Activated CD8-positive, alpha-beta memory T cell treated with anti-CD3 and anti-CD28 coated beads, Interleukin-2, amount 50 U/mL, for 1 hour (primary cell): ENCODE results near the gene MPG.

Source experiments
- DNase-seq: peaks from one replicate; pipeline ENCODE4 v3.0.0-alpha.2; 2020; ENCODE audit errors: extremely low read depth

Gene MPG

GRCh38 chr16:83781-84615 lies 6.0 kb downstream of the MPG start:
- DNase-seq: no peak

- DNase-seq: no peak
Measured at GRCh38 chr16:84718-85406, 6.8 kb downstream of the MPG start.

- no peak for DNase-seq
Measured at GRCh38 chr16:85407-85782, 7.4 kb downstream of the MPG start.

GRCh38 chr16:85865-86264 lies 7.8 kb downstream of the MPG start:
- DNase-seq: no peak

- no peak for DNase-seq
Measured at GRCh38 chr16:86483-86952, 8.5 kb downstream of the MPG start.

- DNase-seq: no peak
Measured at GRCh38 chr16:88613-89012, 10.6 kb downstream of the MPG start.

GRCh38 chr16:89391-90302 lies 11.6 kb downstream of the MPG start:
- no peak for DNase-seq

GRCh38 chr16:91484-91883 lies 13.5 kb downstream of the MPG start:
- no peak for DNase-seq

GRCh38 chr16:92431-93339 lies 14.7 kb downstream of the MPG start:
- DNase-seq: no peak

- no peak for DNase-seq
Measured at GRCh38 chr16:94918-95265, 16.9 kb downstream of the MPG start.

- DNase-seq: peak; percentile 66
Measured at GRCh38 chr16:96935-97381, 18.9 kb downstream of the MPG start.

- DNase-seq: no peak
Measured at GRCh38 chr16:97822-98221, 19.8 kb downstream of the MPG start.

- no peak for DNase-seq
Measured at GRCh38 chr16:100989-101388, 23.0 kb downstream of the MPG start.

GRCh38 chr16:101586-101985 lies 23.6 kb downstream of the MPG start:
- DNase-seq: no peak

- DNase-seq: no peak
Measured at GRCh38 chr16:102060-102855, 24.2 kb downstream of the MPG start.

- no peak for DNase-seq
Measured at GRCh38 chr16:104355-104754, 26.3 kb downstream of the MPG start.

GRCh38 chr16:104928-105327 lies 26.9 kb downstream of the MPG start:
- DNase-seq: no peak

- no peak for DNase-seq
Measured at GRCh38 chr16:105521-105920, 27.5 kb downstream of the MPG start.

GRCh38 chr16:106623-107324 lies 28.7 kb downstream of the MPG start:
- peak; percentile 14 for DNase-seq
